ENCODE results near the gene MAN1B1. TPM values are rescaled to one million over a fixed set of nuclear protein-coding genes. Genes with fewer than 3 reads are reported as not detected.
"Not testable (repeated sequence)": the region's sequence is repeated elsewhere in the genome, so short reads cannot be mapped to it uniquely, and the experiment has no call there.

MAN1B1 gene
- total RNA-seq, 1 experiment from 2014 or later: 39.2 TPM

DNA sequence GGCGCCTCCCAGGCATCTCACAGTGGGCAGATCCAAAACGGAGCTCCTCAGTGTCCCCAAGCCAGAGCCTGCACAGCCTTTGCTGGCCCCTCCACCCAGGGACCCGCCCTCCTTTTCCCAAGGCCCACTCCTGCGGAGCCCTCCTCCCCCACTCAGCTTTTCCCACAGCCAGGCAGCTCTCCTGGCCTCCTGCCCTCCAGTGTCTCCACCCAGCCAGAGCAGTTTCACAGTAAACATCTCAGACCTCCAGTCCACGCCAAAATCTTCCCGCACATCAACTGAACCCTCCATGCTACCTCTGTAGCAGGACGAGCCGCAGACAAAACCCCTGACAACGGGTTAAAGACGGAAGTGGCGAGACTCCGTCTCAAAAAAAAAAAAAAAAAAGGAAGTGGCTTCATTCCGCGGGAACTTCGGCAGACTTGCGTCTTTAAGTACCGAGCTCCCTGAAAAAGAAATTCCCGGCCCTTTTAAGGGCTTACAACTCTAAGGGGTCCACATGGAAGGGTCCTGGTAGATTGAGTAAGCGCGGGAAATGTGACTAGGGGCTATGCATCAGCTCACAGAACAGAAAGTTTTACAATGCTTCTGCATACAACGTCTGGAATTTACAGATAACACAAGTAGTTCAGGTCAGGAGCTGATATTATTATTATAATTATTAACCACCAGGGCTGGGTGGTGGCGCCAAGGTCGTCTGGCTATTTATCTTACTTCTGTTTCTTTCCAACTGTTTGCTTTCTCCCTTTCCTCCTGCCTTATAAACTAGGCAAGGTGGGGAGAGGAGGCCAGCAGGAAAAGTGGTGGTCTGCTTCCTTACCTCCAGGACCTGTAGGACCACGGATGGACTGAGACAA lies 40.7 kb downstream of the MAN1B1 start:
- DNase-seq (ENCODE audit: low read depth): peak; percentile 39

DNA sequence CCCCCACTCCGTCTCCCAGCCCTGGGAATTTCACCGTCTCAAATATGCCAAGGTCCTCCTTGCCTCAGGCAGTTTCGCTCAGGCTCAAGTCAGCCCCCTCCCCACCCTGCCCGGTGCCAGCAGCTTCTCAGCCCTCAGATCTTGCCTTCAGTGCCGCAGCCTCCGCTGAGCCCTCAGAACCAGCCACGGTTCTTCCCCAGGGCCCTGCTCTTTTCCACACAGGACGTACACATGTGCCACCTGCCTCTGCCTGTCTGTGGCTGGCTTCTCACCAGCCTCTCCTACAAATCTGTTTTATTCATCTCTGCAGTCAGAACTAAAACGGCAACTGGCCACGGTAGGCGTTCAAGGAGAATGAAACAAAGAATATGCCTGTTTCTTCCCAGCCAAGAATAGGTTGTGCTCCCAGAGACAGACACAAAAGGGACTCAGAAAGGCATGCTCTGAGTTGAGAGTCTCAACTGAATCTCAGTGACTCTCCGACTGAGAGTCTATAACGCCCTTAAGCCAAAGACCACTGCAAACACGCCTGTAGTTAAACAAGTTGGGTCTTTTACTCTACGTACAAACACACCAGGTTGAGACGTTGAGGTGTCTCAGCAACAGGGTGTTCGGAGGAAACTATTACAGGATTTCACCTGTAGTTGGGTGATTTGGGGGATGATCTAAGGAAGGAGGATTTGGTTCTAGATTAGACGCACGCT lies 41.5 kb downstream of the MAN1B1 start:
- no peak for DNase-seq (ENCODE audit: low read depth)

DNA sequence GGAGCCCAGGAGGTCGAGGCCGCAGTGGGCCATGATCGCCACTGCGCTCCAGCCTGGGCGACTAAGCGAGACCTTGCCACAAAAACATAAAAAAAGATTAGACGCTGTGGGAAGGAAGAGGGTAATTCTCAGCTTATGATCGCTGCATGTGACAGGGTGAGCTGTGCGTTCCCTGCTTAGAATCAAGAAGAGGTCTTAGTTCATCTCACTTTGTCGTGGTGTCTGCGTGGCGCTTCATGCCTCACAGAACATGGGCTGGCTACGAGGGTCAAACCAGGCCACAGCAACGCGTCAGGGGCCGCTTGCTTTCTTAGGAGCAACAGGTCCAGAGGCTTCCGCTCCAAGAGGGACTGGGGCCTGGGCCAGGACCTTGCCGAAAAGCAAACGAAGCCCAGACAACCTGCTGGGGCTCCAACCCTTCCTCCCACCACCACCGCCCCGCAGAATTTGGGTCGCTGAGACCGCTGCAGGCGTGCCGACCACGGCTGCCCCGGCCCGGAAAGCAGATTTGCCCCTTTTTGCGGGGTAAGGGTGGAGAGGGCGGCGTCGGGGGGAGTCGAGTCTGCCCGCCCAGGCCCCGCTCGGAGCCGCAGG lies 42.2 kb downstream of the MAN1B1 start:
- peak; percentile 39 for DNase-seq (ENCODE audit: low read depth)

DNA sequence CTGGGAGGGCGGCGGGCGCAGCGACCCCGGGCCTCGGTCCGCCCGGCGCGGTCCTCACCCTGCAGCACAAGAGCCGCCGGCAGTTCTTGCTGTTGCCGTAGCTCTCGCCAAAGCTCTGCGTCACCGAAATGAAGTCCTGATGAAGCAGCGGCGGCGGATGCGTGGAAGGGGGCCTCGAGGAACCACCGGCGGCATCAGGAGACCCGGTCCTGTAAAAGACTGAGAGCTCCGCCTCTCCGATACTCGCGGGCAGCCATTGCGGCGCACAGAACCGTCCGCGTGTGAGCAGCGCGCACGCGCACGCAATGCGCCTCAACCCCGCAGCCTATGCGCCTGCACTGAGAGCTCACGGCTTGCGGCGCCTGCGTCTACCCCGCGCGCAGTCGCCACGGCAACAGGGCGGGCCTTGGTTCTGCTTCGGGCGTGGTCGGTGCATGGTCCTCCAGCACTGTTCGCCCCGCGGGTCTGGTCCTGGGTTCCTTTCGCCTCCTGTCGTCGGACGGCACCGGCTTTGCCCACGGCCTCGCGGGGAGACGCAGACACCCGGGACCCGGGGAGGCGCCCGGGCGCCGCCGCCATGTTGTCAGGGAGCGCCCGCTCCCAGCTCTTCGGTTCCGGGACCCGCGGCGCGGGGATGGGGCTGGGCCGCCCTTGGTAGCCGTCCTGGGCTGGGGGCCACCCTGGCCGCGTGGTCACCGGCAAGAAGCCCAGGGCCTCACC lies 42.8 kb downstream of the MAN1B1 start:
- peak; percentile 88 for DNase-seq (ENCODE audit: low read depth)

DNA sequence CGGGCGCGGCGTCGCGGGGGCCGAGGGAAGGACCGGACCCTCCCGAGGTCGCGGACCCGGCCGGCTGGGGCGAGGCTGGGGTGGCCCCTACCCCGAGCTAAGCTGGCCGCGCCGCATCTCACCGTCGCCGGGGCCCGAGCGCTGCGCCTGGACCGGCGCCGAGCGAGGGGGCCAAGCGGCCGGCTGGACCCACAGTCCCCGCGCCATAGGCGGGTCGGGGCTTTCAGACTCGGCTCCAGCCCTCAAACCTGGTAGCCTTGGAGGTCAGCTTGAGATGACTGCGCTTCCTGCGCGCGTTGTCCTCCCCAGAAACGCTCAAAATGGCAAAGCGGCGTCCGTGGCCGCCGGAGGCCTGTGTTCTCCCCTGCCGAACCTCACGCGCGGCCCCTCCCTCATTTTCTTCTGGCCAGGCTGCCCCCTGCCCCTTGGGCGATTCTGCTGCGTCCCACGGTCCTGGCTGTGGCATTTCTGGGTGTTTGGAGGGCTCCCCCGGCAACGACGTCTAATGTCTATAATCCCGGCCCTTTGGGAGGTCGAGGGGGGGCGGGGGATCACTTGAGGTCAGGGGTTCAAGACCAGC lies 43.5 kb downstream of the MAN1B1 start:
- peak; percentile 32 for DNase-seq (ENCODE audit: low read depth)

DNA sequence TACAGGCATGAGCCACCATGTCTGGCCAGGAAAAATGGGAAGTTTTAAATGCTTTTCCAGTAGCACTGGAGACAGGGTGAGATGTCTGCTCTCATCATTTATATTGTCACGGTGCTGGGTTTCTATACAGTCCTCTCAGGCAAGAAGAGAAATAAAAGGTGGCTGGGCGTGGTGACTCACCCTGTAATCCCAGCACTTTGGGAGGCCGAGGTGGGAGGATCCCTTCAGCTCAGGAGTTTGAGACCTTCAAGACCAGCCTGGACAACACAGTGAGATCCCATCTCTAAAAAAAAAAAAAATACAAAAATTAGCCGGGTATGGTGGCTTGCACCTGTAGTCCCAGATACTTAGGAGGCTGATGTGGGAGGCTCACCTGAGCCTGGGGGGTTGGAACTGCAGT lies 47.4 kb downstream of the MAN1B1 start:
- no peak for DNase-seq (ENCODE audit: low read depth)

DNA sequence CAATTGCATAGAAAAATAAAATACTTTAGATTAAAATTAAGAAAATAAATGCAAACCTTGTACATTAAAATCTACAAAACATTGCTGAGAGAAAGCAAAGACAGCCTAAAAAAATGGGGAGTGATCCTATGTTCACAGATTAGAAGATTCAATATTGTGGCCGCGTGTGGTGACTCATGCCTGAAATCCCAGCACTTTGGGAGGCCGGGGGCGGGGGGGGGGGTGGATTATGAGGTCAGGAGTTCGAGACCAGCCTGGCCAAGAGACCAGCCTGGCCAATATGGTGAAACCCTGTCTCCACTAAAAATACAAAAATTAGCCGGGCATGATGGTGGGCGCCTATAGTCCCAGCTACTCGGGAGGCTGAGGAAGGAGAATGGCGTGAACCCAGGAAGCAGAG lies 48.4 kb downstream of the MAN1B1 start:
- DNase-seq (ENCODE audit: low read depth): not testable (repeated sequence)

DNA sequence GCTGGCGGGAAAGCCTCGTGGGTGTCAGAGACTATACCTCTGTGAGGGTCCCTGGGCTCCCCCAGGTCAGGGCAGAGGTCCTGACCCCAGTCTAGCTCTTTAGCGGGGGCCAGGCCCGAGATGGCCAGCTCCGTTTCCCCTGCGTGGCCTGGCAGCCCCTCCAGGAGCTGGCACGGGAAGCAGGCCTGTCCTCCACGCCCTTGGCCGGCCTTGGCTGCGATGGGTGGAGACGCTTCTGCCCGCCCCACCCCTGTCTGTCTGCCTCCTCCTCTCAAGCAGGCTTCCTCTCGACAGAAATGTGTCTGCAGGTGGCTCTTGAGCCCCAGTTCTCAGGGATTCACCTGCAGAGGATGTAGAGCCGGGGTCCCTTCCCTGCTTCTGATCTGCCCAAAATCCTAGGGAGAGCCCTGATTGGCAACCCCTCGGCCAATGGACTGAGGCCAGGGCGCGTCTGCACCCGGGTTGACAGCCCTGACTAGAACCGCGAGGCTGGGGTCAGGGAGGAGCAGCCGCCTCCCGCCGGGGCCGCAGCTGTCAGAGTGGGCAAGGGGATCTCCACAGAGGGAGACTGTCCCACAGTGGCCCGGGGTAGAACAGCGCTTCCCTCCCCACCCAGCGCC lies 49.6 kb downstream of the MAN1B1 start:
- no peak for DNase-seq (ENCODE audit: low read depth)

DNA sequence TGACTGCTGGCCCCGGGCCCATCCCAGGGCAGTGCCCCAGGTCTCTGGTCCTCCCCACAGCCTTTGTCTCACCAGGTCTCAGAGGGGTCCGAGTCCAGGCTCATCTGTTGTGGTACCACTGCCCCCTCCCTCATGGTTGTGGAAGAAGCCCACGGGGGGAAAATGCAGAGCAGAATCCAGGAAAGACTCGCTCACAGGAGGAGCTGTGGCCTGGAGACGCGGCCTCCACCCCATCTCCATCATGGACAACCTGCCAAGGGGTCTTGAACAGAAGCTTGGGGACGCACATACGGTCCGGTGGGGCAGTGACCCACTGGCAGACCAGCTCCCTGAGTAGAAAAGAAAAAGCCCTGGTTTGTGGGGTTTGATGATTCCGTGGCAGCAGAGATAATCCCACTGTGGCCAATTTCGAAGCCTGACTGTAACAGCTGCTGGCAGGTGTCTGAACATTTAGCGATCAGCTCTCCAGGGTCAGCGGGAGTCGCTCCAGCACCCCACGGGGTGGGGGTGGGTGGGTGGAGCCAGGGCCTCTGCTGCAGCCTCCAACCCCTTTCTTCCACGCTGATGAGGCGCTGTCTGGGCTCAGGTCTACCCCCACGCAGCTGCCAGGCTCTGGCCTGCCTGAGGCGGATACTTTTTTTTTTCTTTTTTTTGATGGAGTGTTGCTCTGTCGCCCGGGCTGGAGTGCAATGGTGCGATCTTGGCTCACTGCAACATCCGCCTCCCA lies 50.3 kb downstream of the MAN1B1 start:
- DNase-seq (ENCODE audit: low read depth): no peak

DNA sequence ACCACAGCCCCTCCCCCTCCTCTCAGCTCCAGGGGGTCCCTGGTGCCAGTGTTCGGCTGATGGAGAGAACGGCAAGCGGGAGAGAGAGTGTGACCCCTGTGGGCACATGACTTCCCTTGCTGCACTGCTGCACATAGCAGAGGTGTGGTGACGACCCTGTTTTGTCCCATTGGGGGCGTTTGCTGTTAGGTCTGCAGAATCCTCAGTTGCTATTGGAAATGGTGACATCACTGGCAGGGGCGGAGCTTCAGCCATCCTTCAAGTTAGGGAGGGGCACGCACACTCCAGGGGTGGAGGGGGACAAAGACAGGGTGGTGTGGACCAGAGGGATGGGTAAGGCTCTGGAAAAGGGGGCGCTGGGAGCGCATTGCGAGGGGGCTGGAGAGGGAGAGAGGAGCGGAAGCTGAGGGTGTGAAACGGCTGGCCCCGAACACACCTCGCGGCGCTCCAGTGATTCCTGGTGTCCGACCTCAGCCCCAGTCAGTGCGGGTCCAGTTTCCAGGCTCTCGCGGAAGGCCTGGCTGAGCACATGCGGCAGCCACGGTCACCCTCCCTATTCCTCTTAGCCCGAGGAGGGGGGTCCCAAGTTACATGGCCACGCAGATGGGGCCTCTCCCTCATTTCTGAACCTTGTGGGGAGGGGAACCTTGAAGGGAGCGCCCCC lies 51.4 kb downstream of the MAN1B1 start:
- DNase-seq (ENCODE audit: low read depth): no peak

DNA sequence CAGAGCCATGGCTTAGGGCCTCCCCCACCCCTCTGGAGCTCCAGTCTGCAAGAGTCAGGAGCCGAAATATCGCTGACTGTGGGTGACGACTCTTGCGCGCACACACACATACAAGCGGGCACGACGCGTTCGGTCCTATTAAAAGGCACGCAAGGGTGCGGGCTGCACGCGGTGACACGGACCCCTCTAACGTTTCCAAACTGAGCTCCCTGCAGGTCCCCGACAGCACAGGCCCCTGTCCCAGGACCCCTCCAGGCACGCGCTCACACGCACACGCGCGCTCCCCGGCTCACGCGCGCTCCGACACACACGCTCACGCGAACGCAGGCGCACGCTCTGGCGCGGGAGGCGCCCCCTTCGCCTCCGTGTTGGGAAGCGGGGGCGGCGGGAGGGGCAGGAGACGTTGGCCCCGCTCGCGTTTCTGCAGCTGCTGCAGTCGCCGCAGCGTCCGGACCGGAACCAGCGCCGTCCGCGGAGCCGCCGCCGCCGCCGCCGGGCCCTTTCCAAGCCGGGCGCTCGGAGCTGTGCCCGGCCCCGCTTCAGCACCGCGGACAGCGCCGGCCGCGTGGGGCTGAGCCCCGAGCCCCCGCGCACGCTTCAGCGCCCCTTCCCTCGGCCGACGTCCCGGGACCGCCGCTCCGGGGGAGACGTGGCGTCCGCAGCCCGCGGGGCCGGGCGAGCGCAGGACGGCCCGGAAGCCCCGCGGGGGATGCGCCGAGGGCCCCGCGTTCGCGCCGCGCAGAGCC lies 52.1 kb downstream of the MAN1B1 start, which contains the start of gene GRIN1:
GRIN1 (plus strand) TSS at position 433 of the 746 bp plus-strand sequence. CDS start 333 bp downstream, outside the sequence.
- DNase-seq (ENCODE audit: low read depth): peak; percentile 23

DNA sequence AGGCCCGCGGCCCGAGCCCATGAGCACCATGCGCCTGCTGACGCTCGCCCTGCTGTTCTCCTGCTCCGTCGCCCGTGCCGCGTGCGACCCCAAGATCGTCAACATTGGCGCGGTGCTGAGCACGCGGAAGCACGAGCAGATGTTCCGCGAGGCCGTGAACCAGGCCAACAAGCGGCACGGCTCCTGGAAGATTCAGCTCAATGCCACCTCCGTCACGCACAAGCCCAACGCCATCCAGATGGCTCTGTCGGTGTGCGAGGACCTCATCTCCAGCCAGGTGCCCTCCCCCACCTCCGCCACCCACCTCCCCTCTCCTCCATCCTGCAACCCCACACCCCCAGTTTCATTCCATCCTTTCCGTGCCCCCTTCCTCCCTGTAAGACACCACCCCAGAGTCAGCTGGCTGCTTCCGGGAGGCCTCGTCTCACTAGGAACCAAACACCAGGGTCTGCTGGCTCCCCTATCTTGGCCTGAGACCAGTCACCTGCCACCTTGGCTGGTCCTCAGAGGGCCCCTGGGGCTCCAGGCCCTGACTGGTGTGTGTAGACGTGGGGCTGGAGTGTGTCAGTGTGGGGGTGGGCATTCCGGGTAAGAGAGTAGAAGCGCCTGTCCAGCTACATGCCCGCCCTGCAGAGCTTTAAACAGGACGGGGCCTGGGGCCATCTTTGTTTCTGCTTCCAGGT lies 52.8 kb downstream of the MAN1B1 start:
- DNase-seq (ENCODE audit: low read depth): no peak

DNA sequence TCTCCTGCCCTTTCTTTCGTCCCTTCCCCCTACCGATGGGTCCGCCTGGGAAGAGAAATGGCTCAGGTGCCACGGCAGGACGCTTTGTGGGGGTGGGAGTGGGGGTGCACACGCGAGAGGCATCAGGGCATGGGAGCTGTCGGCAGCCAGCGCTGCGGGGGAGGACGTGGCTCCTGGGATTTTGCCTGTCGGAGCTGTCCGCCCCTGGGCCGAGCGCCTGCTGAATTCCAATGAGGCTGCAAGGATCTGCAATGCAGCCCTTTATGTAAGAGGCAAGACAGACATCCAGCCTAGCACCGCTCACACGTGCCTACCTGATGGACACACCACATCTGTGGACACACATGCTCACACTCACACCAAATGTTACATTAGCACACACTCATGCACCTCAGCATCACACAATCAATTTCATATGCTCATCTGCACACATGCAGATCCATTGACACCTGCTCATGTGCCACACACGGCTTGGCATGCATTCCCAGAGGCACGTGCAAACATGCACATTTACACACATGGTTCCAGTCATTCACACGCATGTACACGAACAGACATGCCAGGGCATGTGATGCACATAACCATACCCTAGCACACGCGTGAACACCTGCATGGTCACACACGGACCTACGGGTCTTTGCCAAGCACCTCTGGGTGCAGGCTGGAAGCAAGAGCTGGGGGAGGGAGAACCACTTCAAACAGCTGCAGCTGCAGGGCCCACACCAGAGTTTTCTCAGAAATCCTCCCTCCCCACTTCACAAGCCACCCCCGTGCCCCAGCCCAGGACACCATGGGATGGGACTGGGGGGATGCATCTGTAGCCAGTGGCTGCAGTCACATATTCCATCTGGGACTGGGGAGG lies 53.6 kb downstream of the MAN1B1 start:
- DNase-seq (ENCODE audit: low read depth): no peak

DNA sequence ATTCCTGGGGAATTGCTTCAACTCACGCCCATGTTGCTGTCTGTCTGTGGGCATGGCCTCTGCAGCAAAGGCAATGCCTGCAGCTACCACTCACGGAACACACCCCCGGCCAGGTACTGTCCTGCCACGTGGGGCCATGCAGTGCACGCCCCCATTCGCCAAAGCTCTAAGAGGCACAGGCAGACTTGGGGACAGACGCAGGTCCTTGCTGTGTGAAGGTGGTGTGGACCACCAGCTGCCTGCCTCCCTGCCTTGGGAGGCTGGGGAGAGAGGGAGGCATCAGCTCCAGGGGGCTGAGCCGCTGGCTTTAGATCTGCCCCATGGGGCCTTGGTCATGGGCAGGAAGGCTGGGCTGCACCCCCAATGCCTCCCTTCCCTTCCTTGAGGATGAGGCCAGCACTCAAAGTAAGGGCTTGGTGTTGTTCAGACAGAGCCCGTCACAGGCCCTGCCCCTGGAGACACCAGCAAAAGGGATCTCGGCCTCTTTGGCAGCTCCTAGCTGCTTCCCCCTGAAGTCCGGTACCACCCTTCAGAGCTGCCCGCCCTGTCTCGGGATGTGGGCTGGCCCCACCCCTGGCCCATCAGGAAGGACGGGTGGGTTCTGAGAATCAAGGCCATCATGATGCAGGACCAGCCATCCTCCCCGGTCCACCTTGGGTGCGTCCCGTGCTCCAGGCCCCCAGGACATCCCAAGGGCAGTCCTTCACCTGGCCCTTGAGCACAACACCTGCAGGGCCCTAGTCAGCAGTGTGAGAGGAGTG lies 54.4 kb downstream of the MAN1B1 start:
- no peak for DNase-seq (ENCODE audit: low read depth)

DNA sequence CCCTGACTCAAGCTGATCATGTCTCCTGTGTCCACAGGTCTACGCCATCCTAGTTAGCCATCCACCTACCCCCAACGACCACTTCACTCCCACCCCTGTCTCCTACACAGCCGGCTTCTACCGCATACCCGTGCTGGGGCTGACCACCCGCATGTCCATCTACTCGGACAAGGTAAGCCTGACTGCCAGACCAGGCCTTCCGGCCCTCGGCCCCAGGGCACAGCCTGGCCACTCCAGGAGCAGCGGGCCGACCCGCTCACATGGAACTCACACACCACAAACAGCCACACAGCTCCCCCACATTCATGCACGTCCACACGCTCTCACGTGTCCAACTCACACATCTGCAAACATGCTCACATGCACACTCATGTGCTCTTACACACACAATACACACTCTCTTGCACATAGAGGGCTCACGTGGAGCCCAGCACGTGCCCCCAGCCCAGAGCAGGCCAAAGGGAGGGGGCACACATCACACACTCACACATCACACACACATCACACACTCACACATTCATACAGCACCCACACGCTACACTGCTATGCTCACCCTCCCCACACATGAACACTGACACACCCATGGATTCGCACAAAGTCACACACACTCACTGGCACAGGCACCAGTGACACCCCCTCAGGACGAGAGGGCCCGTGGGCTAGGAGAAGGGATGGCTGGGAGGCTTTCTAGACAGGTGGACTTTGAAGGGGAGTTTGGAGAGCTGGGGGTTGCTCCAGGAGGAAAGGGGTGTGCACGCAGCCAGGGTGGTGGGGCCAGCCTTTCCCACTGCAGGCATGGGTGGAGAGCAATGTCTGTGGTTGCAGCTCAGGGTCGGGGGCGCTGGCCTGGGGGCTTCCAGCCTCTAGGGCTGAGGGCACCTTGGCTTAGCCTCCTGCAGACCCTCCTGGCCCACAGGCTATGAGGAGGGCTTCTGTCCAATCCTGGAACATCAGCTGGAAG lies 55.5 kb downstream of the MAN1B1 start:
- no peak for DNase-seq (ENCODE audit: low read depth)

DNA sequence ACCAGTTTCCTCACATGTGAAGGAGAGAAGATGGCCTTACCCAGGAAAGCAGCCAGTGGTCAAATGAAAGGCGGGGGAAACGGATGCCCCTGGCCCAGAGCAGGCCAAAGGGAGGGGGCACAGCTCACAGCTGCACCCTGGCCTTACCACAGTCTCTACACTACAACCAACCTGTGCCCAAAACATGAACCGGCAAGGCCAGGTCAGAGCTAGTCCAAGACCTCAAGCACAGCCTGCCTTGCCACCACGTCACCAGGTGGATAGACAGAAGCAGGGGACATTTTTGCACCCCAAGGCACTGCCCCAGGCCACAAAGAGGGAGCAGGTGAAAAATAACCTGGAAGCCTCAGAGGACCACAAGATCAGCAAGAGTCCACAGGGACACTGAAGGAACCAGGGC lies 56.7 kb downstream of the MAN1B1 start:
- no peak for DNase-seq (ENCODE audit: low read depth)
